Tibial nerve (tissue), 4 donors: Measurements from ENCODE around the gene HOXC10.

Experiments used
- EP300 ChIP-seq, 2 donors: sonication (generic); formaldehyde crosslinking; IDR thresholded peaks; one replicate each; pipeline ENCODE4 v1.6.1; 2017; ENCODE audit warnings: antibody characterized with exemption in 2 of 2, mild to moderate bottlenecking in 1 of 2
- POLR2A ChIP-seq, 2 donors: fragments of 450-650 bp; IDR thresholded peaks; one replicate each; pipeline ENCODE4 v1.6.1; 2017; ENCODE audit warnings: antibody characterized with exemption in 2 of 2, mild to moderate bottlenecking in 2 of 2, moderate library complexity in 2 of 2
- TF ChIP-seq, protein P1 (sequence below), 5 experiments: fragments of 200-600 bp in 3 of 5; fragments of 450-650 bp in 2 of 5; sonication (generic) in 3 of 5; IDR thresholded peaks; one replicate each; pipeline ENCODE4 v1.5.1; 2016 to 2019; ENCODE audit warnings: antibody characterized with exemption in 5 of 5, mild to moderate bottlenecking in 3 of 5, moderate library complexity in 2 of 5

DNA sequence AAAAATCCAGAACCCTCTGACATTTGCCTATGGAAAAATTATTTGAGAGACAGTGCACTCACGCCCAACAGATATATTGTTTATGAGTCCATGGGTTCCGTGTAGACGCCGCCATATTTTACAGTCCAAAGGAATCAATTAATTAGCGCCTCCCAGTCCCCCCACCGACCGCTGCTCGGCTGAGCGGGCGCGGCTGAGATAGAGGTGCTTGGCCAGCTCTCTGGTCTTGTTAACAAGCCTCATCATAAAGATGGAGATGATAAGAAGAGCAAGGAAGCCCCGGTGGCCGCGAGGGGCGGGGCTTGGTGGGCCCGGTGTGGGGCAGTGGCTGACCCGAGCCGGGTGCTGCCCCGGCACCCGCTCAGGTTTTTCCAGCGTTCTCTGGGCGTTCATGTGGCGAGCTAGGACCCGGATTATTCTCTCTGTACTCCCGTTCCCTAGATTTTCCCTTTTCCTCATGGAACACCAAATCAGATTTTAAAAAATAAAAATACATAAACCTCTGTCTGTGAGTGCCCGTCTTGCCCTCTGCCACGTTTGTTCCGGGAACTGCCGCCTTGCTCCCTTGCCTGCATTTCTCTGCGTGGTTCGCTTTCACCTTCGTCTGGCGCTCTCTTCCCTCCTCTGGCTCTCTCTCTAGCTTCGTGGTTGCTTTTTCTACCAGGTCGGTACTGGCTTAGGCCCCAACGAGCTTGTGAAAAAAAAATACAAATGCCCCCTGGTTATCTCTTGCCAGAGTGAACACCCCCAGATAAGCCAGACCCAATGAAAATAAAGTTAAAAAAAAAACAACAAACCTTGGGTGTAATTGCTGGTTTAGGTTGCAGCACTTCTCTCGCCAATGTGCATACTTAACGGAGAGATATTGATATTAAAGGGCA lies 21.3 kb upstream of the HOXC10 start:
- TF ChIP-seq, protein P1, sequence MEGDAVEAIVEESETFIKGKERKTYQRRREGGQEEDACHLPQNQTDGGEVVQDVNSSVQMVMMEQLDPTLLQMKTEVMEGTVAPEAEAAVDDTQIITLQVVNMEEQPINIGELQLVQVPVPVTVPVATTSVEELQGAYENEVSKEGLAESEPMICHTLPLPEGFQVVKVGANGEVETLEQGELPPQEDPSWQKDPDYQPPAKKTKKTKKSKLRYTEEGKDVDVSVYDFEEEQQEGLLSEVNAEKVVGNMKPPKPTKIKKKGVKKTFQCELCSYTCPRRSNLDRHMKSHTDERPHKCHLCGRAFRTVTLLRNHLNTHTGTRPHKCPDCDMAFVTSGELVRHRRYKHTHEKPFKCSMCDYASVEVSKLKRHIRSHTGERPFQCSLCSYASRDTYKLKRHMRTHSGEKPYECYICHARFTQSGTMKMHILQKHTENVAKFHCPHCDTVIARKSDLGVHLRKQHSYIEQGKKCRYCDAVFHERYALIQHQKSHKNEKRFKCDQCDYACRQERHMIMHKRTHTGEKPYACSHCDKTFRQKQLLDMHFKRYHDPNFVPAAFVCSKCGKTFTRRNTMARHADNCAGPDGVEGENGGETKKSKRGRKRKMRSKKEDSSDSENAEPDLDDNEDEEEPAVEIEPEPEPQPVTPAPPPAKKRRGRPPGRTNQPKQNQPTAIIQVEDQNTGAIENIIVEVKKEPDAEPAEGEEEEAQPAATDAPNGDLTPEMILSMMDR (IDR thresholded peaks at IDR 0.05) = no peak
- no peak for TF ChIP-seq POLR2A (IDR thresholded peaks at IDR 0.05)
- TF ChIP-seq EP300 (IDR thresholded peaks at IDR 0.05) = no peak
